ENCODE data around the gene NCOR1. TPM values are rescaled to one million over a fixed set of nuclear protein-coding genes. Genes with fewer than 3 reads are reported as not detected.

Gene NCOR1
- total RNA-seq, result 41.8 and 64.3 TPM in 2 replicates

DNA sequence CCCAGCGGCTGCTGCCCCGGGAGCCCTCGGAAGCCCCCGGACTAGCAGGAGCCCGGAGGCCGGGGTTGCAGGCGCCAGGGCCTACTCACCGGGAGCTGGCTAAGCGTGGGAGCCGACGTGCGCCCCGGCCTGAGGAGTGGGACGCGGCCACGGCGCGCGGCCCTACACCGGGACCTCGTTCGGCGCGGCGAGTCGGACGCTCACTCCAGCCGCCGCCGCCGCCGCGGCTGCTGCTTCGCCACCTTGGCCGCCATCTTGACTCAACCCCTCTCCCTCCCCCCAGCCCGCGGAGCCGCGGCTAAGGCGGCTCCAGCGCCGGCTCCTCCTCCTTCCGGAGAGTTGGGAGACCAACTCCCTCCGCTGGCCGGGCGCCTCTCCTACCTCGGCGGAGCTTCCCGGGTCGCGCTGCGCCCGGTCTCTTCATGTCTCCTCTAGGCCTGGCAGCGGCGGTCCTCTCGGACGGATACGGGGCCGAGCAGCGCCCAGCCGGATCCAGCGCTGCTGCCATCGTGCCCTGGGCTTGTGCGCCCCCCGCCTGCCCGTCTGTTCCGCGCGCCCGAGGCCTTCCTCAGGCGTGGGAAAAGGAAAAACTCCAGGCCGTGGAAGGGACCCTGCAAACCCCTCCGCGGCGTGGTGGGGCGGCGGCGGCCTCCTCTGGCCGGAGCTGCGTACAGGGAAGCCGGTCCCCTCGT lies at the start of gene NCOR1:
TSS of gene NCOR1 (minus strand) at position 262 of the 692 bp plus-strand sequence. CDS start 20,965 bp downstream, outside the sequence.

DNA sequence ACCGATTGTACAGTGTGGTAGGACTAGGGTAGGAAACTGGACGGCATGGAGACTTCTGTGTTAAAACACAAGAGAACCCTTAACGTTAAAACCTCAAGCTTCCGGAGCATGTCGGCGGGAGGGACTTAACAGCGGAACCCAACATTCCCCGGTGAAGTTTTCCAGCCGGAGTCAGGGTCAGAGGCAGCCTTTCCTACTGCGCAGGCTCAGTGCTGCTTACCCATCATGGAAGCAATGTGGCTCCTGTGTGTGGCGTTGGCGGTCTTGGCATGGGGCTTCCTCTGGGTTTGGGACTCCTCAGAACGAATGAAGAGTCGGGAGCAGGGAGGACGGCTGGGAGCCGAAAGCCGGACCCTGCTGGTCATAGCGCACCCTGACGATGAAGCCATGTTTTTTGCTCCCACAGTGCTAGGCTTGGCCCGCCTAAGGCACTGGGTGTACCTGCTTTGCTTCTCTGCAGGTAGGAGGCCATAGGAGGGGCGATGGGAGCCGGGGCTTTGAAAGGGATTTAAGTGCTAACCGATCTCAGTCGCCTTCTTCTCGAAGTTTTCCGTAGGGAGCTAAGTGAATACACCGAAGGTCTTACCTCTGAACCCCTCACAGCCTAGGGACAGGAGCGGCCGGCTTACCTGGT lies 1.8 kb upstream of the NCOR1 start, which contains the start of gene PIGL:
TSS of gene PIGL (plus strand) at position 209 of the 634 bp plus-strand sequence. CDS start at position 226, 17 bp downstream.

DNA sequence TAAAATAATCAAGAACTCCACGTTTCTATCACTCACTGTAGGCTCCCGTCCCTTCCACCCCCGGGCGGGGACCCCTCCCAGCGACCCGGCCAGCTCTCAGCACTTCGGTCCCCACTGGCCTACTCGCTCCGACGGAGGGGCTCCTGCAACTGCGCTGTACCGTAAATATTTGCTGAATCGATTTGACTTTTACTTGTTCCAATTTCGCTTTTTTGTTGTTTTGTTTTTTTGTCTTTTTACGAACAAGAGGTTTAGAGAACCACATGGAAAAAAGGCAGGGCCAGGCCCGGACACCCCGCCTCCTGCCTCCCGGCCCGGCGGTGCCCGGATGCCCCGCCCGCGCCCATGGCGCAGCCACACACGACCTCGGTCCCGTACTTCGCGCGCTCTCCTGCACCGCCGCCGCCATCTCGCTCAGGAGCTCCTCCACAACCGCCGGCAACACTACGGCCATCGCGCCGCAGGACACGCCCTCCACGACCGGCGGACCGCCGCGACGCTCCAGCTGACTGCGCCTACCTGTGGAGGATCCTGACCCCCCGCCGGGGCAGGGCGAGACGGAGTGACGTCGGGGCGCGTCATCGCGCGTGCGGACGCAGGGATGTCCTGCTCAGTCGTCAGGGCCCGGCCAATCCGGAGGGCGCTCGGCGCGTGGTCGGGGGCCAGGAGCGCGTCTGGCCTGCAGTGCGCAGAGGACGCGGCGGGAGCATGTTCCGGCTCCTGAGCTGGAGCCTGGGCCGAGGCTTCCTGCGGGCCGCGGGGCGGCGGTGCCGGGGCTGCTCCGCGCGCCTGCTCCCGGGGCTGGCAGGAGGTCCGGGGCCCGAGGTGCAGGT lies 216.0 kb downstream of the NCOR1 start, which contains the start of the genes TTC19 and ZSWIM7:
TSS of gene TTC19 (plus strand) at position 684 of the 833 bp plus-strand sequence. CDS start at position 709, 25 bp downstream.
TSS of gene ZSWIM7 (minus strand) at position 564 of the 833 bp plus-strand sequence. CDS start at position 454, 110 bp downstream.

Other genes with a start within 250 kb of the NCOR1 start
- 4.3 and 13.0 TPM in 2 replicates for gene ZSWIM7, start 215.8 kb downstream of the NCOR1 start, total RNA-seq
- gene TTC19, start 215.7 kb downstream of the NCOR1 start, total RNA-seq, result 18.2 and 41.9 TPM in 2 replicates
- 9.8 and 13.0 TPM in 2 replicates for gene PIGL, start 1.7 kb upstream of the NCOR1 start, total RNA-seq
- gene CENPV, start 137.9 kb upstream of the NCOR1 start, total RNA-seq, result 12.8 and 21.4 TPM in 2 replicates
- gene UBB, start 165.6 kb upstream of the NCOR1 start, total RNA-seq, result 905 and 1,110 TPM in 2 replicates
- gene TRPV2, start 200.0 kb upstream of the NCOR1 start, total RNA-seq, result 3.2 and 7.7 TPM in 2 replicates